Urinary bladder (tissue), 4 donors: ENCODE measurements around the gene MYO3B. TPM values are rescaled to one million over a fixed set of nuclear protein-coding genes. Genes with fewer than 3 reads are reported as not detected.
"Not testable (repeated sequence)": the region's sequence is repeated elsewhere in the genome, so short reads cannot be mapped to it uniquely, and the experiment has no call there.

Source experiments
- DNase-seq: peaks from one replicate; pipeline ENCODE4 v3.0.0-alpha.2; 2015; ENCODE audit errors: extremely low spot score
- H3K27ac ChIP-seq: one replicate; pipeline ENCODE4 v1.5.1; 2013; ENCODE audit warnings: low read depth, mild to moderate bottlenecking, moderate library complexity
- H3K36me3 ChIP-seq: one replicate; pipeline ENCODE4 v1.6.1; 2013; ENCODE audit warnings: mild to moderate bottlenecking, moderate library complexity; ENCODE audit not compliant: insufficient read depth
- H3K4me1 ChIP-seq: one replicate; pipeline ENCODE4 v1.6.1; 2013; ENCODE audit warnings: mild to moderate bottlenecking, moderate library complexity; ENCODE audit not compliant: insufficient read depth
- H3K4me3 ChIP-seq: one replicate; pipeline ENCODE4 v1.5.1; 2013; ENCODE audit warnings: low read depth, low read length
- WGBS: extraction: QIAGEN DNeasy Blood & Tissue Kit; methylation state at CpG from one replicate; pipeline ENCODE4 v1.1.7; 2013; 5-methylcytosine and 5-hydroxymethylcytosine counted together
- polyA plus RNA-seq: library from polyadenylated mRNA; stranded (reverse); fragments of 200-250 nt; gene quantifications from one replicate; pipeline ENCODE4 v1.2.3, GENCODE V29; 2013
- total RNA-seq: library from RNA; depleted of rRNA; stranded (reverse); fragments of >200 nt; gene quantifications from one replicate; pipeline ENCODE4 v1.2.3, GENCODE V29; 2014
- donor health status: healthy with polysubstance abuse.
- donor health status: healthy.

Gene MYO3B
- total and polyA plus RNA-seq, 2 donors = 0.44 to 2.8 TPM

DNA sequence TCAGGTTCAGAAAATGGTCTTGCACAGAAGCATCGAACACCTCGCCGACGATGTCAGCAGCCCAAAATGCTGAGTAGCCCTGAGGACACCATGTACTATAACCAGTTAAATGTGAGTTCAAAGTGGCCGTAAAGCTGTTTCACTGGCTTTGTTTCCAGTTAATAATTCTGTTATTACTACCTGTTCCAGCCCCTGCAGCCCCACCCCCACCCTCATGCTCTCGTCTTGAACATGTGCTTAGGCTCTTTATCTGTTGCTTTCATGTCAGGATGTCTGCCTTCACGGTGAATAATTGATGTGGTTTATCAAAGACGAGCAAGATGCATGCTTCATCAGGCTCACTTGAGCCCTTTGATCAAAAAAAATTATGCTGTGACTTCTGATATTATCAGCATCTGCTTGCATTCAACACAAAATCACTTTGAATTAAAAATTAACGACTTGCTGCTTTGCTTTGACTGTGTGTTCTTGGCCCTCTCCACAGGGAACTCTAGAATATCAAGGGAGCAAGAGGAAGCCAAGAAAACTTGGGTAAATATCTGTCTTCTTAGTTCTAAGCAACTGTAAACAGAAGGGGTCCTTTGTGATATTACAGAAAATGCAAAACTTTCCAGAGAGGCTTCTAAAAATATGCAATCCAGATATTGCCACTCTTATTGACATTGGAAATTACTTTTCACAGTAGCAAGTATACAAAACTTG, 473.8 kb downstream of the MYO3B start:
- no peak overlapping the region for H3K27ac ChIP-seq
- H3K4me1 ChIP-seq = no peaks in the 10 kb centered on the region
- WGBS = 43% methylated on average over 9 of the region's 9 CpGs
- no peaks in the 10 kb centered on the region for H3K36me3 ChIP-seq
- no peak for DNase-seq
- no peak overlapping the region for H3K4me3 ChIP-seq

DNA sequence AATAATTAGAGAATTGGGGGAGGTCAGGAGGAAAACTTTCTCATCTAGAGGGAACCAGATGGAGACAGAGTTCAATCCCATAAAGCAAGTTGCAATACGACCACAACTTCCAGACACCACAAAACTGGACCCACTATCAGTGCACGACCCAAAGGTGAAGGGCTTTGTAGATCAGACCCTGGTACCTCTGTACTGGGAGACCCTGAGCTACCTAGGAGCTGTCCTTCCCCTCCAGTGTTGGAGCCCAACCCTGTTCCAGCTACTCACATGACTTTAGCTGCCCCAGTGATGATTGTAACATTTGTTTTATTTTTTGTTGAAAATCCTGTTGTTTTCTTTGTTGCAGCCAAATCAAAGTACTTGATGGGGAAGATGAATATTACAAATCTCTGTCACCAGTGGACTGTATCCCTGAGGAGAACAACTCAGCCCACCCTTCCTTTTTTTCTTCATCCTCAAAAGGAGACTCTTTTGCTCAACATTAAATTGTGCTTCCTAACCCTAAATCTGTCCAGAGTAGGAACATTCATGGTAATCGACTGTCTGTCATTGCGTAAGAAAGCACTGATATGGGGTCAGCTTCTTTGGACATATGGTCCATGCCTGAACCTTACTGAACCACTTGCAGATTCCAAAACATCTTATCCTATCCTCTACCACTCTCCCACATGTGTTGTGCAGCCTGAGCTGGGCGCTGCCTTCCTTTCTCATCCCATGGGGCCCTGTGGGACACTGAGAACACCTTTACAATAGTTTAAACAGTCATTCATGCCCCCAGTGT, 474.9 kb downstream of the MYO3B start:
- Histone ChIP-seq H3K36me3 (no peaks in the 10 kb centered on the region), H3K4me3 (no peak overlapping the region), H3K4me1 (no peaks in the 10 kb centered on the region), H3K27ac (no peak overlapping the region)
- 78% methylated on average over 5 of the region's 5 CpGs for WGBS
- DNase-seq = no peak

DNA sequence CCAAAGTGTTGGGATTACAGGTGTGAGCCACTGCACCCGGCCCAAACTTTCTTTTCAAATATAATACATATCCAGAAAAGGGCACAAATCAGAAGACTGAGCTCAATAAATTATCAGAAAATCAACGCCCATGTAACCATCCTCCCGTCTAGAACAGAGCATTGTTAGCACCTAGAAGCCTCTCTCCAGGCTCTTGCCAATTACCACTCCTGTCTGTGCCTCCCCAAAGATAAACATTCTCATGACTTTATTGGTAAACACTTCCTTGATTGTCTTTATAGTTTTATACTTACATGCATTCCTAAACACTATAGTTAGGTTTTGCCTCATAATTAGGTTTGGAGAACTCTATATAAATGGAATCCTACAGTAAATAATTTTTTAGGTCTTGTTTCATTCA, 478.7 kb downstream of the MYO3B start:
- Histone ChIP-seq H3K27ac (no peak overlapping the region), H3K4me3 (no peak overlapping the region), H3K36me3 (no peaks in the 10 kb centered on the region), H3K4me1 (no peaks in the 10 kb centered on the region)
- no peak for DNase-seq
- 76% methylated on average over 3 of the region's 3 CpGs for WGBS

DNA sequence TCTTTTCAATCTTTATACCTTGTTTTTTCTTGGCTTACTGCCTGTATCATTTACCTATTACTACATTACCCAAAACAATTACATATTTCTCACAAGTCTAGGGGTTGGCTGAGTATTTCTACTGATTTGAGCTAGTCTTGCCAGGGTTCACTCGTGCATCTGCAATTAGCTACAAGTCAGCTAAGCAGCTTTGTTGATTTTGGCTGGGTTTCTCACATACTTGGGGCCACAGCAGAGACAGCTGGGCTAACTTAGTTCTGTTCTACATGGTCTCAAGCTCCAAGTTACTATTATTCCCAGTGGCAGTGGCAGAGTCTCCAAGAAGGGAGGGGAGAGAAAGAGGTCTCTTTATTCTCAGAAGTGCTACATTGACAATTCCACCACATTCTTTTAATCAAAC, 482.5 kb downstream of the MYO3B start:
- DNase-seq = no peak
- H3K36me3 ChIP-seq = no peaks in the 10 kb centered on the region
- no peak overlapping the region for H3K27ac ChIP-seq
- no peaks in the 10 kb centered on the region for H3K4me1 ChIP-seq
- H3K4me3 ChIP-seq = no peak overlapping the region
- 11% methylated on average over 1 of the region's 1 CpG for WGBS

DNA sequence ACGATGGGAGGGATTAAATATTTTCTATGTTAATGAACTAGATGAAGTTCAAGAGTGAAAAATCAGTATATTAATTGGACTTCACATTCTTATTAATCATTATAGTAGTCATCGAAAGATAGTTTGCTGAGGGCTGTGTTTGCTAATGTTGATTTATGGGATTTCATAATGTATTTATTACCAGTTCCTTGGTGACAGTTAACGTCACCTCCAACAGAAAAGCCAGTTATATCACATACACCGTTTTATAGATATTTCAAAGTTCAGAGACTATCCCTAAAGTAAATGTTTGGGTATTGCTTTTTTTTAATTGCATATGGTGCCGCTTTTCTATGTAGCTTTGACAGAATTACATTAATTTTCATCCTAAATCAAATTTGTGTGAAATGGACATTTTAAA, 487.8 kb downstream of the MYO3B start:
- Histone ChIP-seq H3K4me1 (no peaks in the 10 kb centered on the region), H3K27ac (no peak overlapping the region), H3K4me3 (no peak overlapping the region), H3K36me3 (no peaks in the 10 kb centered on the region)
- WGBS = 79% methylated on average over 5 of the region's 5 CpGs
- no peak for DNase-seq

DNA sequence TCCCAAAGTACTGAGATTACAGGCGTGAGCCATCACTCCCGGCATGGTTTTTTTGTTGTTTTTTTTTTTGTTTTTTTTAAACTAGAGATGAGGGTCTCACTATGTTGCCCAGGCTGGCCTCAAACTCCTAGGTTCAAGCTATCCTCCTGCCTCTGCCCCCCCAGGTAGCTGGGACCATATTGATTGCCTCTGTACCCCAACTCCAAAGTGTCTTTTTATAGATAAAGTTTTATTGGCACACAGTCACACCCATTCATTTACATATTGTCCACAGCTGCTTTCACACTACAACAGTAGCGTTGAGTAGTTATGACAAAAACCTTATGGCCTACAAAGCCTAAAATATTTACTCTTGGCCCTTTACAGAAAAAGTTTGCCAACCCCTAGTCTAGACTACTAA, 492.0 kb downstream of the MYO3B start:
- WGBS = 87% methylated on average over 3 of the region's 3 CpGs
- no peak overlapping the region for H3K27ac ChIP-seq
- no peak for DNase-seq

DNA sequence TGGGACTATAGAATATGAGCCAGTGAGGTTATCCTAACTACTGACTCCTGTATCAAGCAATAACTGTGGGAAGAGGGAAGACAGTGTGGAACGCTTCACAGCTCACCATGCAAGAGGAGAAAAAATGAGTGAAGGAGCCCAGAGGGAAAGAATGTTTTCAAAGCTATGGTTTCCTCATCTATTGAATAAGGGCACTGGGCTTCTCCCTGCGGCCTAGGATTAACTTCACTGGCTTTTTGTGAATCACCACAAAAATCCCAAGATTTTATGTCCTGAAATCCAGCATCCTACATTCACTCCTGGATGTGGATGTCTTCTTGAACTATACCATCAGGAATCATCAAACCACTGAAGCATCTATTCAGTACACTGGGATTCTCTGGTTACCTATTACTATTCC, 492.7 kb downstream of the MYO3B start:
- H3K36me3 ChIP-seq = no peaks in the 10 kb centered on the region
- H3K27ac ChIP-seq = no peak overlapping the region
- no peaks in the 10 kb centered on the region for H3K4me1 ChIP-seq
- no peak for DNase-seq
- WGBS = 83% methylated on average over 2 of the region's 2 CpGs
- no peak overlapping the region for H3K4me3 ChIP-seq

More for the DNA sequence above, 492.0 kb downstream of the MYO3B start:
- H3K36me3 ChIP-seq = no peaks in the 10 kb centered on the region
- H3K4me1 ChIP-seq = no peaks in the 10 kb centered on the region
- no peak overlapping the region for H3K4me3 ChIP-seq

DNA sequence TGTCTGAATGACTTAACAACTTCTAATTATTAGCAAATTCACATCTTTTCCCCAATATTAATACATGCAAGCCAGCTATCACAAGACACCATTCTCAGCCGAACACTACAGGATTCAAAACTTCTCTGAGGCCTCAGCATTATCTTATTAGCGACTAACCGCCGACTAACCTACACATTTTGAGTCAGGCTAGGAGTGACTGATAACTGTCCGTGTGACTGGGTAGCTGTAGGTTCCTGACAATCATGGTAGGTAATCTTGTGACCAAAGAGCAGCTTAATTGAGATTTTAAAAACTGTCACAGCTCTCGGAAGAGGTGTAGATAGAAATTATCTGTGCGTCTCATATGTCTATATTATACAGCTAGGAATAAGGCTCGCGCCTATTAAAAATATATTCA, 493.1 kb downstream of the MYO3B start:
- Histone ChIP-seq H3K36me3 (no peaks in the 10 kb centered on the region), H3K27ac (no peak overlapping the region), H3K4me1 (no peaks in the 10 kb centered on the region), H3K4me3 (no peak overlapping the region)
- WGBS = 96% methylated on average over 9 of the region's 9 CpGs
- DNase-seq = no peak

DNA sequence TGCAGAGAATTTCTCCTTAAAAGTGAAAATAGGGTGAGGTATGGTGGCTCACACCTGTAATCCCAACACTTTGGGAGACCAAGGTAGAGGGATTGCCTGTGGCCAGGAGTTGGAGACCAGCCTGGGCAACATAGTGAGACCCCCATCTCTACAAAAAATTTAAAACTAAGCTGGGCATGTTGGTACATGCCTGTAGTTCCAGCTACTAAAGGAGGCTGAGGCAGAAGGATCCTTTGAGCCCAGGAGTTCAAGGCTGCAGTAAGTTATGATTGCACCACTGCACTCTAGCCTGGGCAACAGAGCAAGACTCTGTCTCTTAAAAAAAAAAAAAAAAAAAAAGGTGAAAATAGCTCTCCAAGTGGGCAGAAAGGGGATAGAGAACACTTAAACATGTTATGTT, 496.3 kb downstream of the MYO3B start:
- H3K27ac ChIP-seq, DNase-seq, H3K4me3 ChIP-seq, H3K36me3 ChIP-seq, H3K4me1 ChIP-seq: not testable (repeated sequence)

DNA sequence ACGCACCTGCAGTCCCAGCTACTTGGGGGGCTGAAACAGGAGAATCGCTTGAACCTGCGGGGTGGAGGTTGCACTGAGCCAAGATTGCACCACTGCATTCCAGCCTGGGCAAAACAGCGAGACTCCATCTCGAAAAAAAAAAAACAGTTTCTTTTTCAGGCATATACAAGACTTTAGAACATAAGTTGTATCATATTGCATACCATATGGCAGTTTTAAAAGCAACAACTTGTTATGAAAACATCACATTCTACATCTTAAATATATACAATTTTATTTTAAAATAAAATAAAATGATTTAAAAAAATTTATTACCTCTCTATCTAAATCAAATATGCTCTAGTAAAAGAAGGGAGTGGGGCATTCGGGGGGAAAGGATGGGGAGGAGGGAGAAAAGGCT, 497.8 kb downstream of the MYO3B start:
- 80% methylated on average over 6 of the region's 6 CpGs for WGBS
- H3K4me1 ChIP-seq = no peaks in the 10 kb centered on the region
- no peak overlapping the region for H3K4me3 ChIP-seq
- DNase-seq = no peak
- no peak overlapping the region for H3K27ac ChIP-seq
- no peaks in the 10 kb centered on the region for H3K36me3 ChIP-seq

DNA sequence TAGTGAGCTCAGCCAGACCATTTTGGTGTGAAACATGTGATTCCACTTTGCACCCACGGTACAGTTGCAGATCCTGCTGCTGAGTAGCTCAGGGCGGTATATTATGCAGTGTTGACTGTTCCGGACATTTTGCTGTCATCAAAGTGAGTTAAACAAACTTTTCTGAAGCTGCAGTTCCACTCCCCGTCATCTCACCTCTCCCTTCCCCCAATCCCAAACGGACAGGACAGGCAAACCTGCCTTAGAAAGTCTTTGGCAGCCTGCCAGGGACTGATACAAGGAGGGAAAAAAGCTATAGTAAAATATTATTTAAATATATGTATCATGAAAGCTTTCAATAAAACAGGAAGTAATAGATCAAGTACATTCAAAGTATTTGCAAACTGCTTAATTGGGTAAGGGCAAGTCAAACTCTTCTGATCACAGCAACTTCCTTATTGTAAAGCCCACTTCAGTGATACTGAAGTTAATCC, 501.7 kb downstream of the MYO3B start:
- Histone ChIP-seq H3K27ac (no peak overlapping the region), H3K4me3 (no peak overlapping the region), H3K4me1 (no peaks in the 10 kb centered on the region), H3K36me3 (no peaks in the 10 kb centered on the region)
- DNase-seq = no peak
- WGBS = 49% methylated on average over 5 of the region's 5 CpGs

DNA sequence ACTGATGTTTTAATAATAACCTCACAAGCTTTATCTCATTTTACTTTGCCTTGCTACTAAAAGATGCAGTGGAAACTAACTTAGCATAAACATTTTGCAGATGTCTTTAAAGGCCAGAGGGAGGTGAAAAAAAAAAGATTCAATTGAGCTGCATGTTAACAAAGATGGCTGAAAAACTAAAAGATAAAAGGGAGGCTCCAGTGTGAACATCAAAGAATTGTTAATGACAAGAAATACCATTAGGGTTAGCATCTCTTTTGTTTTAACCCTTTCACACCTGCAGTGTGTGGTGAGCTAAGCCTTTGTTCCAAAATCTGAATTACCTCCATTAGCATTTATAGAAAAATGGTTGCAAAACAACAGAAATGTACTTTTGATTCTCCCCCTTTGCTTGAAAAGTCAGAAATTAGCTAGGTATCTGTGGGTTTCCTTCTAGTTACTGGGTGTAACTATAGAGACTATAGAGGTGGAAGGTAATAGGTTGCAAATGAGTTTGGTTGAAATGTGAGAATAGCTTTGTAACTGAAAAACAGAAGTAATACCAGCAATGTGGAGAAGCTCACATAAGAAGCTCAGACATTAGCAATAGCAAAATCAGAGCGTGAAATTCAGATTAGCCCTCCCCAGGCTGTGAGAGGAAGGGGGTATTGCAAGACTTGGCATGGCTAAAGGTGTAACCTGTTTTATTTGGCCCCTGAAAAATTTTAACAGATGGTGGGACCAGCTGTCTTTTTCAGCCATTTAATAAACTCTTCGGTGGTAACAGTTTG, 502.4 kb downstream of the MYO3B start:
- Histone ChIP-seq H3K4me1 (no peaks in the 10 kb centered on the region), H3K27ac (no peak overlapping the region), H3K4me3 (no peak overlapping the region), H3K36me3 (no peaks in the 10 kb centered on the region)
- DNase-seq = no peak
- 42% methylated on average over 2 of the region's 2 CpGs for WGBS

DNA sequence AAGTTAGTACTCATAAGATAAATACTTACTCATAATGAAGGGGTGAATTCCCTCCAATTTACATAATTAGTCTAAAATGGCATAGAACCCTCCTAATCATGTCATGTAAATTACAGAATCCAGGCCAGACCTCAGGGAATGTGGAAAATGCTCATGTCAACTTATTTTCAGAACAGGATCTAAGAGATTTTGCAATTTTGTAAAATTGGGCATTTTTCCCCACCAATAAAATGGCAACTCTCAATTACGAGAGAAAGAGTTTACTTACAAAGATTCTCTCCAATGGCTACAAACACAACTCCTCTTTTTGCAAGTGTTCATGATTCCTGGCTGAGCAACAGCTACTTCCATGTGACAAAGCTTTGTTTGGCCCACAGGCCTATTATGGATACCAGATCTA, 503.4 kb downstream of the MYO3B start:
- Histone ChIP-seq H3K36me3 (no peaks in the 10 kb centered on the region), H3K4me3 (no peak overlapping the region), H3K4me1 (no peaks in the 10 kb centered on the region), H3K27ac (no peak overlapping the region)
- 65% methylated on average over 1 of the region's 1 CpG for WGBS
- no peak for DNase-seq

DNA sequence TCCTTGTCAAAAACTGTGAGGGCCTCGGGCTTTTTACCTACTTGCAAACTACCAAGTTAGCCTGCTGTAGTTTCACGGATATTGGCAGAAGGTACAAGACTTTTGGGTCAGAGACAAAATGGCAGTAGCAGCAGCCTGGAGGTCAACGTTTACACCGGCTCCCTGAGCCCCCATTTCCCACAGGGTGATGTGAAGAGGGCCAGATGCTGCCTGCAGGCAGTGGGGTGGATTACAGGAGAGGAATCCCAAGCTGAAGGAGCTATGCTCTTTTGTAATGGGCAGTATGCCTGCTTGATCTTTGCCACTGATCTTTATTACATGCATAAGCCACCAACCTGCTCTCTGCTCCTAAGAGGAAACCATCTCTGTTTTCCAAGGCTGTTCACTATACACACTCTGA, 507.6 kb downstream of the MYO3B start:
- no peak for DNase-seq
- H3K4me1 ChIP-seq = no peaks in the 10 kb centered on the region
- 54% methylated on average over 4 of the region's 4 CpGs for WGBS
- no peak overlapping the region for H3K27ac ChIP-seq
- H3K4me3 ChIP-seq = no peak overlapping the region
- no peaks in the 10 kb centered on the region for H3K36me3 ChIP-seq
